ENCODE results near the gene ENTREP1. TPM values are rescaled to one million over a fixed set of nuclear protein-coding genes. Genes with fewer than 3 reads are reported as not detected.
A peak's percentile ranks its signal among the peaks of the same experiment; 100 is the strongest.

Gene ENTREP1, protein sequence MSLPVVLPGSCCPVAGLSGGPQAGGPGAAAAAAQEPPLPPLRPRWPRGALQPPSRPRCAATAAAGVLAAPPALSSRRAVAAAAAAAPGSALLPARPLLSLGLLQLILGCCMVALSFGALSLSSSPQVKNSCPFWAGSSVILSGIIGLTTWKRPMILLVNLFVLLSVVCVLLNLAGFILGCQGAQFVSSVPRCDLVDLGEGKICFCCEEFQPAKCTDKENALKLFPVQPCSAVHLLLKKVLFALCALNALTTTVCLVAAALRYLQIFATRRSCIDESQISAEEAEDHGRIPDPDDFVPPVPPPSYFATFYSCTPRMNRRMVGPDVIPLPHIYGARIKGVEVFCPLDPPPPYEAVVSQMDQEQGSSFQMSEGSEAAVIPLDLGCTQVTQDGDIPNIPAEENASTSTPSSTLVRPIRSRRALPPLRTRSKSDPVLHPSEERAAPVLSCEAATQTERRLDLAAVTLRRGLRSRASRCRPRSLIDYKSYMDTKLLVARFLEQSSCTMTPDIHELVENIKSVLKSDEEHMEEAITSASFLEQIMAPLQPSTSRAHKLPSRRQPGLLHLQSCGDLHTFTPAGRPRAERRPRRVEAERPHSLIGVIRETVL
- total RNA-seq, result 10 to 100 TPM; 16.7 to 29.2 (median 25.7) TPM
- polyA plus RNA-seq, result 14.7 TPM
- long read RNA-seq, donor 1, transcript FAM189A2-202 (11 exons, 2,648 nt), result major isoform, 58 of 96 reads
- long read RNA-seq, donor 1, partial matches to known transcripts, result 27 of 96 reads
- long read RNA-seq, donor 1, other reads (novel, unspliced or antisense), result 10 of 96 reads
- long read RNA-seq, donor 2, transcript FAM189A2-202 (11 exons, 2,648 nt), result major isoform, 25 of 36 reads
- long read RNA-seq, donor 2, partial matches to known transcripts, result 4 of 36 reads
- long read RNA-seq, donor 2, other reads (novel, unspliced or antisense), result 7 of 36 reads
- long read RNA-seq, donor 3, partial matches to known transcripts, result 18 of 27 reads
- long read RNA-seq, donor 3, other reads (novel, unspliced or antisense), result 3 of 27 reads
- long read RNA-seq, donor 4, transcript FAM189A2-202 (11 exons, 2,648 nt), result major isoform, 34 of 47 reads
- long read RNA-seq, donor 4, partial matches to known transcripts, result 7 of 47 reads
- long read RNA-seq, donor 4, other reads (novel, unspliced or antisense), result 6 of 47 reads

DNA sequence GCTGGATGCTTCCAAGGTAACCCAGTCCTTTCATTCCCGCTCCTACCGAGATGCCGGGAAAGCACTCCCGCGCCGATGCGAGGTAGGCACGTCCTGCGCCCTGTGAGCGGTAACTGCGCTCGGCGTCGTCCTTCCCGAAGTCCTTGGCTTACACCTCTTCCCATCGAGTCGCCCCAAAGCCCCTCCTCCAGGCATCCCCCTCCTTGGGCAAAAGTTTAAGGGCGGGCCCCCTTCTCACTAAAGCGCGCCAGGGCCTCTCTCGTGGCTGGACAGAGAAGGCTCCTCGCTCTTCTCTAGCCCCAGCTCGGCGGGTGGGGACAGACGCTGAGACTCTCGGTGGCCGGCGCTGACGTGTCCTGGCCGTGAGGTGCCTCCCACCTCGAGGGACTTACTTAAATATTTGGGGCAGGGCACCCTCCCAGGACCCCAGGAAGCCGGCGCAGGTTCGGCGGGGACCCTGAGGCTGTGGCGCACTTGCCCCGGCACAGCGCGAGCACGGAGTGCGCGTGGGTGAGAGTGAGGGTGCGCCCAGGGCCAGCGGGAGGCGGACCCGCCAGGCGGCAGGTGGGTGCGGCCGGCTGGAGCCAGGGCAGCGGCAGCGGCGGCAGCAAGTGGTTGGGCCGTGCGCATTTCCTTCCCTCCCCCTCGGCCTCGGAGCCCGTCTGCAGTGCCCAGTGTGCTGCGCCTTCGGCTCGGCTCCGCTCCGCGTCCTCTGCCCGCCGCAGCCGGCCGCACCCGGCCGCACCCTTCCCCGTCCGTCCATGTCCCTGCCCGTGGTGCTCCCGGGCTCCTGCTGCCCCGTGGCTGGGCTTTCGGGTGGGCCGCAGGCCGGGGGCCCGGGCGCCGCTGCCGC, at the start of gene ENTREP1:
ENTREP1 (plus strand) TSS at position 667 of the 853 bp plus-strand sequence; CDS start at position 762, 95 bp downstream.
- DNase-seq (peak; percentile 76 to 91 (median 87)), ATAC-seq (peak; percentile 95 to 97)
- Histone ChIP-seq H3K4me1 (ENCODE audit: control insufficient read depth, insufficient read depth, low read length) (no peaks in the 10 kb centered on the region), H3K27me3 (ENCODE audit: control insufficient read depth, insufficient read depth) (no peaks in the 10 kb centered on the region), H3K4me3 (ENCODE audit: low read length) (peak within 1 kb of the TSS; percentile 77), H3K27ac (ENCODE audit: low read length) (peak within 1 kb of the TSS; percentile 80), H3K9me3 (ENCODE audit: control insufficient read depth, low read length) (no peaks in the 10 kb centered on the region)
- intact Hi-C loops (cut with DNase I), result loop anchor here in 2 of 4 donors (10.0 kb wide), 1 partner anchor 60 kb away; no protein-coding TSS in a partner anchor
- under 1% methylated on average over 79 of the region's 81 CpGs for WGBS

DNA sequence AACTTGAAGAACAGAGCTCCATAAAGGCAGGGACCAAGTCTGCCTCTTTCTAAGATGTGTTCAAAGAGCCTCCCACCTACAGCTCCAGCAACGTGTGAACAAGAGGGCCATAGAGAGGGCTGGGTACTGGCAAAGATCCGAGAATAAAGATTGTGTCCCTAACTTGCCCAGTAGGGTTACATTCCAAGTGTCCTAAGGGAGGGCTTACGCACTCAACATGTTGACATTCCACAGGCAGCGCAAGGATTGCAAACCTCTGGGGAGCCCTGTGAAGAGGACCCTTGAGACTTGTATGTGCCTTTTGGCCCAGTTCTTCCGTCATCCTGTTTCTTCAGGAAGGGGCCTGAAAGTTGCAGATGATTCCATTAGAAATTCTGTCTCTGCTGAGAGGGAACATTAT, 48.2 kb upstream of the ENTREP1 start:
- Histone ChIP-seq H3K4me3 (ENCODE audit: low read length) (no peak overlapping the region), H3K9me3 (ENCODE audit: control insufficient read depth, low read length) (no peaks in the 10 kb centered on the region), H3K27ac (ENCODE audit: low read length) (no peak overlapping the region), H3K27me3 (ENCODE audit: control insufficient read depth, insufficient read depth) (no peaks in the 10 kb centered on the region), H3K4me1 (ENCODE audit: control insufficient read depth, insufficient read depth, low read length) (peaks cover 6% of the 10 kb centered on the region)
- intact Hi-C loops (cut with DNase I), result no loop called here
- ATAC-seq (peak in 1 of 2 donors; percentile 39), DNase-seq (no peak)
- 70% methylated on average over 5 of the region's 5 CpGs for WGBS

DNA sequence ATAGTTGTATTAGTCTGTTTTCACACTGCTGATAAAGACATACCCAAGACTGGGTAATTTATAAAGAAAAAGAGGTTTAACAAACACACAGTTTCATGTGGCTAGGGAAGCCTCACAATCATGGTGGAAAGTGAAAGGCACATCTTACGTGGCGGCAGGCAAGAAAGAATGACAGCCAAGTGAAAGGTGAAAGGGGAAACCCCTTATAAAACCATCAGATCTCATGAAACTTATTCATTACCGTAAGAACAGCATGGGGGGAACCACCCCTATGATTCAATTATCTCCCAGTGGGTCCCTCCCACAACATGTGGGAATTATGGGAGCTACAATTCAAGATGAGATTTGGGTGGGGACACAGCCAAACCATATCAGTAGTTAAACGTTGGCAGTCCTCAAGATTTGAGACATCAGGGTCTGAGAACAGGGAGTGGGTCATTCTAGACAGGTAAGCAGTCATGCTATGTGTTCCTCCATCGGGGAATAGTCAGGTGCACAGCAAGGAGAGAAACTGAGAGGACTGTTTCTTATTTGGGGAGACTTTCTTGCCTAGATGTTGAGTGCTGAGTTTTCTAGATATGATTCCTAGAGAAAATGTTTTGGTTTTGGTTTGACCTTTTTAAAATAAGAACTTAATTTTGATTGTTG, 45.8 kb upstream of the ENTREP1 start:
- intact Hi-C loops (cut with DNase I), result no loop called here
- Histone ChIP-seq H3K4me1 (ENCODE audit: control insufficient read depth, insufficient read depth, low read length) (peaks cover 4% of the 10 kb centered on the region), H3K27ac (ENCODE audit: low read length) (no peak overlapping the region)

DNA sequence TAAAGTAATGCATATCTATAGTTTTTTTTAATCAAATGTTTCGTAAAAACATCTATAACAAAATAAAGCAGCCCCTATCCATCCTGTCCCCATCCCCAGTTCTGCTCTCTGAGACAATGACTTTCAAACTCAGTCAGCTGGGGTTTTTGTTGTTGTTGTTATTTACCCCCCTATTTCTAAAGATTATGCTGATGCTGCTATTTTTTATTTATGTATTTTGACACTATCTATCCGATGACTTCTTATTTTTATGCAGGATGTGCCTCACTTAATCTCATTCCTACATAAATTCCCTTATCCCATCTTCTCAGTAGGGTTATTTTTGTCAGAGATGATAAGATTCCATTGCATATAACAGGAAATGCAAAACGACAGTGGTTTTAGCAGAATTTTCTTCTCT, 45.3 kb upstream of the ENTREP1 start:
- H3K27me3 ChIP-seq (ENCODE audit: control insufficient read depth, insufficient read depth), result no peaks in the 10 kb centered on the region
- intact Hi-C loops (cut with DNase I), result no loop called here
- H3K4me3 ChIP-seq (ENCODE audit: low read length), result no peak overlapping the region
- no peaks in the 10 kb centered on the region for H3K9me3 ChIP-seq (ENCODE audit: control insufficient read depth, low read length)
- H3K27ac ChIP-seq (ENCODE audit: low read length), result no peak overlapping the region
- ATAC-seq, result no peak
- peaks cover 4% of the 10 kb centered on the region for H3K4me1 ChIP-seq (ENCODE audit: control insufficient read depth, insufficient read depth, low read length)
- DNase-seq, result no peak
- 25% methylated on average over 3 of the region's 3 CpGs for WGBS

More for the DNA sequence above, 45.8 kb upstream of the ENTREP1 start:
- no peak for DNase-seq
- Histone ChIP-seq H3K9me3 (ENCODE audit: control insufficient read depth, low read length) (no peaks in the 10 kb centered on the region), H3K4me3 (ENCODE audit: low read length) (no peak overlapping the region), H3K27me3 (ENCODE audit: control insufficient read depth, insufficient read depth) (no peaks in the 10 kb centered on the region)
- WGBS, result 76% methylated on average over 5 of the region's 5 CpGs
- ATAC-seq, result no peak

DNA sequence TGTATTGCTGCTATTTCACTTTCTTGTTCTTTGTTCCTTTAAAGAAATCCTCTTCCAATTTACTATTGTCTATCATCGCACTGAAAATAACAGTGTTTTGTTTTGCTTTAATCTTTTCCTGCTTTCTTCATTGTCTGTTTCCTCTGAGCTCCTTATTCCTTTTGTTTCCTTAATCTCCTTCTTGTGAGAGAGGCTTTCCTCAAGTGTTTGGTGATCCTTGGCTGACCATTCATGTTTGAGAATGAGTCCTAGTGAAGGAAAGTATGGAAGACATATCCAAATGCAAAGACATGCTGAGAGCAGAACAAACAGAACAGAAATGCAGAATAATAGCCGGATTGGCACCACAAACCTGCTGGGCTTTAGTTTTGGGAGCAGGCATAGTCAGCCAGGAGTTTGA, 42.0 kb upstream of the ENTREP1 start:
- ATAC-seq, result no peak
- Histone ChIP-seq H3K27ac (ENCODE audit: low read length) (no peak overlapping the region), H3K4me3 (ENCODE audit: low read length) (no peak overlapping the region), H3K9me3 (ENCODE audit: control insufficient read depth, low read length) (no peaks in the 10 kb centered on the region), H3K4me1 (ENCODE audit: control insufficient read depth, insufficient read depth, low read length) (no peaks in the 10 kb centered on the region), H3K27me3 (ENCODE audit: control insufficient read depth, insufficient read depth) (no peaks in the 10 kb centered on the region)
- intact Hi-C loops (cut with DNase I), result no loop called here
- WGBS, result 71% methylated on average over 2 of the region's 2 CpGs
- no peak for DNase-seq

DNA sequence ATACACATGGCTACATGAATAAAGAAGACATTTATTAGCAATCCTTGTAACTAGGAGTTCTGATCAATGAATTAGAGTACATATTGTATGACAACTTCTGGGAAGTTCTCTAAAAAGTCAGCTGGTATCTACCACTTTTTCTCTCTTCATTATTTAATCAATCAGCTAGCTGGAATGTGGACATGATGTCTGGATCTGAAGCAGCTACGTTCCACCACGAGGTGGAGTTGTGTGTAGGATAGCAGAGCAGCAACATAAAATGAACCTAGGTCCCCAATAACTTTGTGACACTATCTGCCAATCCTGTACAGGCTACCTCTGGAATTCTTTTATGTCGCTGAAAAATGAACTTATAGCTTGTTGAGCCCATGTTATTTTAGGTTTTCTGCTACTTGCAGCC, 32.9 kb upstream of the ENTREP1 start:
- Histone ChIP-seq H3K9me3 (ENCODE audit: control insufficient read depth, low read length) (no peaks in the 10 kb centered on the region), H3K27me3 (ENCODE audit: control insufficient read depth, insufficient read depth) (no peaks in the 10 kb centered on the region), H3K4me1 (ENCODE audit: control insufficient read depth, insufficient read depth, low read length) (no peaks in the 10 kb centered on the region), H3K4me3 (ENCODE audit: low read length) (no peak overlapping the region), H3K27ac (ENCODE audit: low read length) (no peak overlapping the region)
- DNase-seq (no peak), ATAC-seq (no peak)
- WGBS, result 93% methylated on average over 3 of the region's 3 CpGs
- intact Hi-C loops (cut with DNase I), result loop anchor here in 1 of 4 donors (10.0 kb wide), 1 partner anchor 93 kb away; no protein-coding TSS in a partner anchor

DNA sequence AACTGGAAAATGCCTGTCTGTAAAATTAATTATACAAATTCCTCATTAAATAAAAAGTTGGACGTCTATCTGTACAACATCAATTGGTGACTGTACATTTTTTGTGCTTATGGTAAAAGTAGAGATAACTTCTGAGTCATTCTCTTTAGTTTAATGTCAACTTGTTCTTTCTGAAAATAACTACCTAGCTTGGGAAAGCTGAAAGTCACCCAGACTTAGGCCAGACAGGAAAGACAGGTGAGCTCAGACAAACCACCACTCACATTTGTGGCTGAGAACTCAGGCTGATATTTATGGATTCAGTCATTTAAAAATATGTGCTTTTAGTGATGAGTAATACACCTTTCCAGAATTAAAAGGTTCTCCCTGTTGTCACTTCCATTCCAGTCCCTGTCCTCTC, 31.9 kb upstream of the ENTREP1 start:
- H3K4me3 ChIP-seq (ENCODE audit: low read length), result no peak overlapping the region
- H3K9me3 ChIP-seq (ENCODE audit: control insufficient read depth, low read length), result no peaks in the 10 kb centered on the region
- no peaks in the 10 kb centered on the region for H3K4me1 ChIP-seq (ENCODE audit: control insufficient read depth, insufficient read depth, low read length)
- intact Hi-C loops (cut with DNase I), result loop anchor here in 1 of 4 donors (10.0 kb wide), 1 partner anchor 92 kb away; no protein-coding TSS in a partner anchor
- DNase-seq (no peak), ATAC-seq (no peak)
- H3K27me3 ChIP-seq (ENCODE audit: control insufficient read depth, insufficient read depth), result no peaks in the 10 kb centered on the region
- no peak overlapping the region for H3K27ac ChIP-seq (ENCODE audit: low read length)
- WGBS, result 67% methylated on average over 1 of the region's 1 CpG

DNA sequence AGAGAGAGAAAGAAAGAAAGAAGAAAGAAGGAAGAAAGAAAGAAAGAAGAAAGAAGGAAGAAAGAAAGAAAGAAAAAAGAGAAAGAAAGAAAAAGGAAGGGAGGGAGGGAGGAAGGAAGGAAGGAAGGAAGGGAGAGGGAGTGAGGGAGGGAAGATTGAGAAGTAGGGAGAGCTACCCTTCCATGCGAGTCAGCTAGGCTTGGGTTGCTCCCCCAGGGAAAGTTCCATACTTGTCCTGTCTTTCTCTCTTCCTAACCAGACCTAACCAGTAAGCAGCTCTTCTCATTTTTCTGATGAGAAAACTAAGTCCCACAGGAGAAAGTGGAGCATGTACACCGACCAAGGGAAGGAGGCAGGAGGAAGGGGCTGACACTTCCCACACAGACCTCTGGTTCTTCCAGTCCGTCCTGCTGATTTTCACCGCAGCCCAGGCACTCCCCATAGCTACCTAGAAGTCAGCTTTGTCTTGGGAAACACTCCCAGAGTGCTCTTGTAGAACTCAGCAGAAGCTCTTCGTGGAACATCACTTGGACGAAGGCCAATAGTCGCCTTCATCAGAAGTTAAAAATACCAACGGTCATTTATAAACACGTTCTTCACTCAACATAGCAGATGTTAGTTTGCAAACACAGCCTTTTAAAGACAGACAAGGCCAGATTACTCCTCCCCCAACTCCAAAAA, 29.0 kb upstream of the ENTREP1 start:
- Histone ChIP-seq H3K9me3 (ENCODE audit: control insufficient read depth, low read length) (no peaks in the 10 kb centered on the region), H3K4me3 (ENCODE audit: low read length) (no peak overlapping the region), H3K27ac (ENCODE audit: low read length) (peak overlapping the region; percentile 77), H3K4me1 (ENCODE audit: control insufficient read depth, insufficient read depth, low read length) (no peaks in the 10 kb centered on the region), H3K27me3 (ENCODE audit: control insufficient read depth, insufficient read depth) (no peaks in the 10 kb centered on the region)
- DNase-seq (no peak), ATAC-seq (peak; percentile 72 to 77)
- 29% methylated on average over 9 of the region's 9 CpGs for WGBS
- intact Hi-C loops (cut with DNase I), result loop anchor here in 1 of 4 donors (10.0 kb wide), 1 partner anchor 89 kb away; no protein-coding TSS in a partner anchor

DNA sequence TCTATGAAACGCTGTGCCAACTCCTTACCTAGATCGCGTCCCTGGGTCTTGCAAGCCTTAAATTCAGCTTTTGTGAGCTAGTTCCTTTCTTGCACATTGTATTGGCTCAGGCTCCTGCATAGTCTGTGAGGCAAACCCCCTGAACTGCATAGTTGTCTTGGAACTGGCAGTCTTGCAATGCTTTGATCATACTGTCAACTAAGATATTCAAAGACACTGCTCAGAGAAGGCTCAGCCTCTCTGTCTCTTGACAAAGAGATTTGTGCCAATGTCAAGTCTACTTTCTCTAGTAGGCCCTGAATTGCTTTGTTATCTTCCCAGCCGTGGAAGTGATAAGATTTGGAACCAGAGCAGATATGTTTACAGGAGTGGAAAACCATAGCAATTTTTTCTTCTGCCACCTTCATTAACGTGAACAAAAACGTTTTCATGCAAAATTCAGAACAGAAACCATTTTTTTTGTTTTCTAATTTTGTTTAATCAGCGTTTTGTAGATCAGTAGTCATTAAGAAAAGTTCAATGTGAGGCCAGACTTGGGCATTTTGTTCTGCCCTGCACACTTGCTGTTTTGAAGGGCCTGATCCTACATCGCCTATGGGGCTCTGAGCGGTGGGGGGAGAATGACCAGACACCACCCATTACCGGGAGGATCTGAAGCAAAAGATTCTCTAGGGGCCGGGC, 27.6 kb upstream of the ENTREP1 start:
- intact Hi-C loops (cut with DNase I), result loop anchor here in 1 of 4 donors (10.0 kb wide), 1 partner anchor 87 kb away; no protein-coding TSS in a partner anchor
- Histone ChIP-seq H3K4me3 (ENCODE audit: low read length) (no peak overlapping the region), H3K27me3 (ENCODE audit: control insufficient read depth, insufficient read depth) (no peaks in the 10 kb centered on the region), H3K27ac (ENCODE audit: low read length) (peak overlapping the region; percentile 61), H3K9me3 (ENCODE audit: control insufficient read depth, low read length) (no peaks in the 10 kb centered on the region), H3K4me1 (ENCODE audit: control insufficient read depth, insufficient read depth, low read length) (no peaks in the 10 kb centered on the region)
- DNase-seq (no peak), ATAC-seq (peak; percentile 61 to 71)
- WGBS, result 62% methylated on average over 11 of the region's 11 CpGs
